OCI-M1 (cell line): ENCODE results near the gene BPTF.

Experiments used
- DNase-seq: peaks from one replicate; lab custom pipeline; 2025; lab: John Stamatoyannopoulos, UW

Gene BPTF, protein sequence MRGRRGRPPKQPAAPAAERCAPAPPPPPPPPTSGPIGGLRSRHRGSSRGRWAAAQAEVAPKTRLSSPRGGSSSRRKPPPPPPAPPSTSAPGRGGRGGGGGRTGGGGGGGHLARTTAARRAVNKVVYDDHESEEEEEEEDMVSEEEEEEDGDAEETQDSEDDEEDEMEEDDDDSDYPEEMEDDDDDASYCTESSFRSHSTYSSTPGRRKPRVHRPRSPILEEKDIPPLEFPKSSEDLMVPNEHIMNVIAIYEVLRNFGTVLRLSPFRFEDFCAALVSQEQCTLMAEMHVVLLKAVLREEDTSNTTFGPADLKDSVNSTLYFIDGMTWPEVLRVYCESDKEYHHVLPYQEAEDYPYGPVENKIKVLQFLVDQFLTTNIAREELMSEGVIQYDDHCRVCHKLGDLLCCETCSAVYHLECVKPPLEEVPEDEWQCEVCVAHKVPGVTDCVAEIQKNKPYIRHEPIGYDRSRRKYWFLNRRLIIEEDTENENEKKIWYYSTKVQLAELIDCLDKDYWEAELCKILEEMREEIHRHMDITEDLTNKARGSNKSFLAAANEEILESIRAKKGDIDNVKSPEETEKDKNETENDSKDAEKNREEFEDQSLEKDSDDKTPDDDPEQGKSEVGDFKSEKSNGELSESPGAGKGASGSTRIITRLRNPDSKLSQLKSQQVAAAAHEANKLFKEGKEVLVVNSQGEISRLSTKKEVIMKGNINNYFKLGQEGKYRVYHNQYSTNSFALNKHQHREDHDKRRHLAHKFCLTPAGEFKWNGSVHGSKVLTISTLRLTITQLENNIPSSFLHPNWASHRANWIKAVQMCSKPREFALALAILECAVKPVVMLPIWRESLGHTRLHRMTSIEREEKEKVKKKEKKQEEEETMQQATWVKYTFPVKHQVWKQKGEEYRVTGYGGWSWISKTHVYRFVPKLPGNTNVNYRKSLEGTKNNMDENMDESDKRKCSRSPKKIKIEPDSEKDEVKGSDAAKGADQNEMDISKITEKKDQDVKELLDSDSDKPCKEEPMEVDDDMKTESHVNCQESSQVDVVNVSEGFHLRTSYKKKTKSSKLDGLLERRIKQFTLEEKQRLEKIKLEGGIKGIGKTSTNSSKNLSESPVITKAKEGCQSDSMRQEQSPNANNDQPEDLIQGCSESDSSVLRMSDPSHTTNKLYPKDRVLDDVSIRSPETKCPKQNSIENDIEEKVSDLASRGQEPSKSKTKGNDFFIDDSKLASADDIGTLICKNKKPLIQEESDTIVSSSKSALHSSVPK (N-terminal part only)

DNA sequence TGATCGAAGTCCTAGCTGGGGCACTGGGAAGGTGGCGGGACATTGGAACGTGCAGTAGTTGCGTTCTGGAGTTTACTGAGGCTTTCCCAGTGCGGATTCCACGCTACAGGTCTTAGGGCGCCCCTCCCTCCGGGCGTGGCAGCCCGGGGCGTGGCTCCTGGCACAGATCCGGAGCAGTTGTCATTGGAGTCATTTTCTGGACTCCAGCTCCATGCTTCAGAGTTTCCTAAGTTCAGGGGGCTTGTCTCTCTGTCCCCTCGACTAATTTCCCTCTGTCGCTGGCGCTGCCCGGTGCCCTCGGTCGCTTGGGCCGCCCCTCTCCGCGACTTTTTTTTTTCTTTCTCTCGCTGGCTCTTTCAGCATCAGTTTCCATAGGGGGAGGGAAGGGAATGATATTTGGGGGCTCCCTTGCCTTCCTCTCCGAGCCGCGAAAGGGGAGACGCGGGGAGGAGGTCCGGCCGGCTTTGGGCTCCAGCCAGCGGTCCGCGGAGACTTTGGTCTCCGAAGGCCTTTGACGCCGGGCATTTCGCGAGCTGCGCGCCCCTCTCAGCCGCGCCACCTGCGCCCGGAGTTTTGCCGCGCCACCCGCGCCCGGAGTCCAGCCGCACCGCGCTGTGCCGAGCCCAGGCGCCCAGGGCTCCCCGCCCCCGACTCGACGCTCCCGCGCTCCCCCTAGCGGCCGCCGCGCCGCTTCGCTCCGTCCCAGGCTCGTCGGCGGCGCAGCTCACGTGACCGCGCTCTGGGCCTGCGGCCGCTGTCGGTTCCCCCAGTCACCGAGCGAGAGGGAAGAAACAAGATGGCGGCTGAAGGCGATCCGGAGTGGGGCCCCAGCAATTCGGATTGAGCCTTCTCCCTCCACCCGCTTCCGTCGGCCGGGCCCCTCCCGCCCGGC, at the start of gene BPTF:
BPTF (plus strand) TSS at position 769 of the 892 bp plus-strand sequence. CDS start 222 bp downstream, outside the sequence.
- DNase-seq = peak; percentile 95

DNA sequence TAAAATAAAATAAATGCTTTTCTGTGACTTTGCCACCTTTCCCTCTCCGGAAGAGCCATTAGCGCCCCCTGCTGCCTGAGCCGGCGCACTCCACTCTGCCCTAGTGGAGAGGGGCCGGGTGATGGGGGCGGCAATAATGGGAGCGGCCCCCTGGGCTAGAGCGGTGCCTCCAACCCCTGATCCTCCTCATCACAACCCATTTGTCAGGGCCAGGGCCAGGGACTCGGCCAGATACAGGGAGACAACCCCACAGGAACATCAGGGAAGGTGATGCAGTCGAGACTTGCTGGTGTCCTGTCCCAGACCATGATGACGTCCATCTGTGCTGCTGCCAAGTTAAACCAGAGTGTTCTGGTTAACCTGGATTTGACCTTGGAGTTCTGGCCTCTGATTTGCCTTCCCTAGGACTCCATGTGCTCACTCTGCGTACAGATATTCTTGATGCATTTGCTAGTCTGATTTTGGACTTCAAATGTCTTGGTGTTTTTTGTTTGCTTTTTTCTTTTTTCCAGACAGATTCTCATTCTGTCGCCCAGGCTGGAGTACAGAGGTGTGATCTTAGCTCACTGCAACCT, 46.1 kb upstream of the BPTF start:
- DNase-seq = peak; percentile 79

DNA sequence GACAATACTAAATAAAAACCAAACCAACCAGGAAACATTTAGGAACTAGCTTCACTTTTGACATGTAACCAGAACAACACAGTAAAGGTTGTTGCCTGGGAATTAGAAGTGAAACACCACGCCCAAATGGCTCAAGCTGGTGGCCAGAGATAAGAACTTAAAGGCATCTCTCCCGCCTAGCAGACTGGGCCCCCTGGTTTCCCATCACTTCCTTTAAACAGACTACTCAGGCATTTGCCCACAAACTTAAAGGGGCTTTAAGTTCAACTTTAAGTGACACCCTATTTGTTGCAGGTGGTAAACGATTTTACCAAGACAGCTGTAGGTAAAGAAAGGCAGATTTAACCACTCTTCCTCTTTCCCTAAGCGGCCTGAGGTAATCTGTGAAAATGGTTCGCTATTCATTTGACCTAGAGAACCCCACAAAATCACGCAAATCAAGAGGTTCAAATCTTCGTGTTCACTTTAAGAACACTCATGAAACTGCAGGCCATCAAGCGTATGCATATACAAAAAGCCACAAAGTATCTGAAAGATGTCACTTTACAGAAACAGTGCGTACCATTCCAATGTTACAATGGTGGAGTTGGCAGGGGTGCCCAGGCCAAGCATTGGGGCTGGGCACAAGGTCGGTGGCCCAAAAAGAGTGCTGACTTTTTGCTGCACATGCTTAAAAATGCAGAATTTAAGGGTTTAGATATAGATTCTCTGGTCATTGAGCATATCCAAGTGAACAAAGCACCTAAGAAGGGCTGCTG, 40.8 kb upstream of the BPTF start:
- peak; percentile 97 for DNase-seq

DNA sequence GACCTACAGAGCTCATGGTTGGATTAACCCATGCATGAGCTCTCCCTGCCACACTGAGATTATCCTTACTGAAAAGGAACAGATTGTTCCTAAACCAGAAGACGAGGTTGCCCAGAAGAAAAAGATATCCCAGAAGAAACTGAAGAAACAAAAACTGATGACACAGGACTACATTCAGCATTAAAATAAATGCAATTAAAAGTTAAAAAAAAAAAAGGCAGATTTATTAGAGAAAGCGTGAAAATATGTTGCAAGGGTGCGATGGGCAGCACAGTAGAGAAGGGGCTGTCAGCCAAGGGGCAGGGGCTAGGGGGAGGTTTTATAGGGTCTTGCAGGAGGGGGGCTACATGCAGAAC, 40.2 kb upstream of the BPTF start:
- no peak for DNase-seq

DNA sequence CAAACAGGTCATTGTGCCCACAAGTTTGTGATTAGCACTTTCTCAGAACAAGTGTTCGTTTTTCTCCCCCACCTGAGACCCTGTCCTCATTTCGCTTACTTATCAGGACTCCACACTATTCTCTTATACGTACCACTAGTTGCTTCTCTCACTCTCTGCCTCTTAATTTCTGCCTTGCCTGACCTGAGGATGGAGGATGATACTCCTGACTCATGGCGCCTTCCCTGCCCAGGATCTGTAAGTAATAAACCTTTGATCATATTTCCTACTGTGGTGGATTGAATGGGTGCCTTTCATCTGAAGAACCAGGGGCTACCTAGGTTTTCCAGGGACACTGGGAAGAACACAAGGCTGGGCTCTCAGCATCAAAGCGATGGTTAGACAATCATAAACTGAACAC, 39.8 kb upstream of the BPTF start:
- no peak for DNase-seq

DNA sequence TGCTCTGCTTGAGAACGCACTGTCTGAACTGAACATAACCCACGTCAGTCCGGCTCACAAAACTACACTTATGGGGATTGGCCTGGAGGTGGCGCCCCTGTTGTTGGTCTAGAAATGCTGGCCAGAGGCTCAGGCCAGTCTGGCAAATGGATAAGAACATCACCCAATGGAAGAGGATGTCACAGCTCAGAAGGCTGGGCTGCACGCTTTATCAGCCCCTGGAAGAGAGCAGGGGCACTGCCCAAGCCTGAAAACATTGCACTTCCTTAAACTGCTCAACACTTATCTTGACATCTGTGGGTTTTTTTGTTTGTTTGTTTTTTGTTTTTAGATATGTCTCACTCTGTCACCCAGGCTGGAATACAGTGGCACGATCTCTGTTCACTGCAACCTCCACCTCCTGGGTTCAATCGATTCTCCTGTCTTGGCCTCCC, 24.8 kb upstream of the BPTF start:
- peak; percentile 96 for DNase-seq

DNA sequence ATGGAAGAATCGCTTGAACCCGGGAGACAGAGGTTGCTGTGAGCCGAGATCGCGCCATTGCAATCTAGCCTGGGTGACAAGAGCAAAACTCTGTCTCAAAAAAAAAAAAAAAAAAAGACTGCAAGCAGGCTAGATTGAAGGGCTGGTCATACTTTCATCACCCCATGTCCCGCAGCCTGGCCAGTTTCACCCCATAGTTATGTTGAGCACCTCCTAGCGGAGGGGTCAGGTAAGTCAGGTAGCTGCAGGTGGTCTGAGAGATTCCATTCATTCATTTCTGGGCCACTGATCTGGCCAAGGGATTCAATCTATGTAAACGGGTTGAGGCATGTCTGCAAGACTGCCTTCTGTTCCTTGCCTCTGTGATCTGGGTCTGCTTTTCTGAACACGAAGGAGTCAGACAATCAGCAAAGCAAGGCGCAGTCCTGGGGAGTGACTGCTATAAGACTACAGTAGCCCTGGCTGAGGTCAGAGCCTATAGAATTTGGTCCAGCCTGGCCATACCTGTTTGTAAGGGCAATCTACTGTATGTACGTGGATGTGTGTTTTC, 23.6 kb upstream of the BPTF start:
- no peak for DNase-seq

DNA sequence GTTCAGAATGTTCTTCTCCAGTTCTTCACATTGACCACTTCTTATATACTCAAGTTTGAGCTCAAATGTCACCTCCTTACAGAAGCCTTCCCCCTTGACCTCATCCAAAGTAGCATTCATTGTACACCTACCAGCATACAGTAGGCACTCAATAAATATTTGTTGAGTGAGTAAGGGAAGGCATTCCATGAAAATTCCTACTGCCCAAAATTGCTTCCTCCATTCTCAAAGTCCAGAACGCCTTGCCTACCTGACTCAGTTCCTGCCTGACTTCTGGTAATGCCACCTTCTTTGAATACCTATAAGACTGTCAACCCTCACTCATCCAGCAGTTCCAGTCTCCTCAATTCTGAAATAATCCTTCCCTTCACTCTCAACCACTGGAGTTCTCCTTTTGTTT, 14.8 kb upstream of the BPTF start:
- no peak for DNase-seq

DNA sequence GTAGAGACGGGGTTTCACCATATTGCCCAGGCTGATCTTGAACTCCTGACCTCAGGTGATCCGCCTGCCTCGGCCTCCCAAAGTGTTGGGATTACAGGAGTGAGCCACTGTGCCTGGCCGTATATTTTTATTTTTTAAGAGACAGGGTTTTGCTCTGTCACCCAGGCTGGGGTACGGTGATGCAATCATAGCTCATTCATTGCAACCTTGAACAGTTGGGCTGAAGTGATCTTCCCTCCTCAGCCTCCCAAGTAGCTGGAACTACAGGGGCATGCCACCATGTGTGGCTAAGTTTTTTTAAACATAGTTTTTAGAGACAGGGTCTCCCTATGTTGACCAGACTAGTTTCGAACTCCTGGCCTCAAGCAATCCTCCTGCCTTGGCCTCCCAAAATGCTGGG, 12.9 kb upstream of the BPTF start:
- peak; percentile 26 for DNase-seq

DNA sequence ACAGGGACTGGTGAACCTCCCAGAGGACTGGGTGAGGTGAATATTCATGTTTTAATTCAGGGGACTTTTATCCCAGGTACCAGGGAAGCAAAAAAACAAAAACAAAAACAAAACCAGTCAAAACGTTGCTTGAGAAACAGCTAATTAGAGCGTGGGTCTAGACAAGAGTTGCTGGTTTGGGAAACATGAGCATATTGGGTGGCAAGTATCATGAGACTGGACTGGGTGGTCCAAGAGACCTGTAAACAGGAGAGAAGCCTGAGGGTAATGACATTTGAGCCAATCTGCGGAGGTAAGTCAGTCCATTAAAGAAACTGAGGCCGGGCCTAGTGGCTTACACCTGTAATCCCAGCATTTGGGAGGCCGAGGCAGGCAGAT, 11.5 kb upstream of the BPTF start:
- no peak for DNase-seq

DNA sequence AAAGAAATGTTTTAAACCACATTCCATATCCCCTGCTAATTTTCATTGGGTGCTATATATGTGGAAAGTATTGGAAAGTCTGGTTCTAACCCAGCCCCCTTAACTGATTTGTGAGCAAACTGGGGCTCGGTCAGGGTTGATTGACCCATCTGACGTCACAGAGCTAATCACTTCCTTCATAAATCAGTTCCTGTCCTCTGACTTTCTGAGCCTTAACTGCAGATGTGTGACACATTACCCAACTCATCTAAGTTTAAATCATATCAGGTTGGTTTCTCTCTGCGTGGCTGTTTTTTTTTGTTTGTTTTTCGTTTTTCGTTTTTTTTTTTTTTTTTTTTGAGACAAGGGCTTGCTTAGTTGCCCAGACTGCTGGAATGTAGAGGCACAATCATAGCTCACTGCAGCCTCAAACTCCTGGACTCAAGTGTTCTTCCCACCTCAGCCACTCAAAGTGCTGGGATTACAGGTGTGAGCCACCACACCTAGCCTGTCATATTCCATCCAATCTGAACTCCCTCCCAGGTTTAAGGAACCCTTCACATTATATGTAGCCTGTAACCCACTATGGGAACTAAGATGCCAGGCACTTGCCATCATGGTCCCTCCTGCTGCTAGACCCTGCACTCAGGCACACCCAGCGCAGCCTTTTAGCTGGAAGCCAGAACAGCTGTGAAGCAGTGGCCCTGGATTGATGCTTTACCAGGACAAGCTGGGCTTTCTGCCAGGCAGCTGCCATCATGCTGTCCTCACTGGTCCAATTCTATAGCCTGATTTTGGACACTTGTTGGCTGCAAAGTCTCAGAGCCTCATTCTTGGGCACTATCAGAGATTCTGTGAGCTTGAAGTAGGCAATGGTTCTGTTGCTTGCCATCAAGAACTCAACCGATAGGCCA, 6.9 kb upstream of the BPTF start:
- no peak for DNase-seq

DNA sequence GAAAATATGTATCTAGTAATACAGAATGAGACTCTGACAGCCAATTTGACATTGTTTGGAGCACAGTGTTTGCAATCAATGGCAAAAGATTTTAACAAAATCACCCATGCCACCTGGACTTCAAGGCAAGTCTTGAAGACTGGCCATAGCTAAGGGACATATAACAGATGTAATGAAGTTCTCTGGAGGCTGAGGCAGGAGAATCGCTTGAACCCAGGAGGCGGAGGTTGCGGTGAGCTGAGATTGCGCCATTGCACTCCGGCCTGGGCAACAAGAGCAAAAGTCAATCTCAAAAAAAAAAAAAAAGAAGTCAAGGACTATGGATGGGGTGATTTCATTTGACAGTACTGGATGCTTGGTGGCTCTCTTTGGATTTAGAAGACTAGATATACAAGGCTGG, 5.6 kb upstream of the BPTF start:
- no peak for DNase-seq

DNA sequence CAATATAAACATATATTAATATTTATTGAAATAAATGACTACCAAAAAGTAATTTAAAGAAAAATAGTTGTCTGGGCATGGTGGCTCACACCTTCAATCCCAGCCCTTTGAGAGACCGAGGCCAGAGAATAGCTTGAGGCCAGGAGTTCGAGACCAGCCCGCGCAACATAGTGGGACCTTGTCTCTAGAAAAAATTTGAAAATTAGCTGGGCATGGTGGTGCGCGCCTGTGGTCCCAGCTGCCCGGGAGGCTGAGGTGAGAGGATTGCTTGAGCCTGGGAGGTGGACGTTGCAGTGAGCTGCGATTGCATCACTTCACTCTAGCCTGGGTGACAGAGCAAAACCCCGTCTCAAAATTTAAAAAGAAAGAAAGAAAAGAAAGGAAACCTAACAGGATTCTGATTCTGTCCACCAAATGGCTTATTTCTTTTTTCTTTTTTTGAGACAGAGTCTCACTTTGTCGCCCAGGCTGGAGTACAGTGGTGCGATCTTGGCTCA, 3.4 kb upstream of the BPTF start:
- DNase-seq = no peak

DNA sequence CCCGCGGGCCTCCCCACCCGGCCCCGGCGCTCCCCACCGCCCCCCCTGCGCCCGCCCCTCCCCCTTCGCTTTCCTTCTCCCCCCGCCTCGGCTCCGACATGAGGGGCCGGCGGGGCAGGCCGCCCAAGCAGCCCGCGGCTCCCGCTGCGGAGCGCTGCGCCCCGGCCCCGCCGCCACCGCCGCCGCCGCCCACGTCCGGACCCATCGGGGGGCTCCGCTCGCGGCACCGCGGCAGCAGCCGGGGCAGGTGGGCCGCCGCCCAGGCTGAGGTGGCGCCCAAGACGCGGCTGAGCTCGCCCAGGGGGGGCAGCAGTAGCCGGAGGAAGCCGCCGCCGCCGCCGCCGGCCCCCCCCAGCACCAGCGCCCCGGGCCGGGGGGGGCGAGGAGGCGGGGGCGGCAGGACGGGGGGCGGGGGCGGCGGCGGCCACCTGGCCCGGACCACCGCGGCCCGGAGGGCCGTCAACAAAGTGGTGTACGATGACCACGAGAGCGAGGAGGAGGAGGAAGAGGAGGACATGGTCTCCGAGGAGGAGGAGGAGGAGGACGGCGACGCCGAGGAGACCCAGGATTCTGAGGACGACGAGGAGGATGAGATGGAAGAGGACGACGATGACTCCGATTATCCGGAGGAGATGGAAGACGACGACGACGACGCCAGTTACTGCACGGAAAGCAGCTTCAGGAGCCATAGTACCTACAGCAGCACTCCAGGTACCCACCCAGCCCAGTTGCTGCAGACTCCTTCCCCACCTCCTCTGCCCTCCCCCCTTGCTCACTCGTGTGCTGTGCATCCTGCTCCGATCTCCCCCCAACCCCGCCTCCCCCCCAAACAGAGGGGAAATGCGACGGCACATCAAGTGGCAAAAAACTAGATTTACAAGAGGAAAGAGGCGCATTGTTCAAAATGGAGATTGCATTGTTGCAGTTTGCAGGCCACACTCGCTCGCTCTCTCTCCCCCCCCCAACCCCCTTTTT, 611 bp downstream of the BPTF start:
- DNase-seq = peak; percentile 64

DNA sequence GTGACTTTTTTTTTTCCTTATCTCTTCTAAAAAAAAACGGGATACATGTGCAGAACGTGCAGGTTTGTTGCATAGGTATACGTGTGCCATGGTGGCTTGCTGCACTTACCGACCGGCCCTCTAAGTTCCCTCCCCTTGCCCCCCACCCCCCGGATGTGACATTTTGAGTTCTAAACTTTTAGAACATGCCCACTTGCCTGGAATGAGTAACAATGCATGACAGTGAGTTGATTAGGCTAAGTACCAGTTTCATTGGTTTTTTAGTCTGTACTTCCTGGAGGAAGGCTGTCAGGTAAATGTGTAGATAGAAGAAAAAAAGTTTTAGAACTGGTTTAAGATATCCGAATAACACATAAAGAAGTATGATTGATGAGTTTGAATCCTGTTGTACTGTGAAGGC, 4.0 kb downstream of the BPTF start:
- DNase-seq = no peak

DNA sequence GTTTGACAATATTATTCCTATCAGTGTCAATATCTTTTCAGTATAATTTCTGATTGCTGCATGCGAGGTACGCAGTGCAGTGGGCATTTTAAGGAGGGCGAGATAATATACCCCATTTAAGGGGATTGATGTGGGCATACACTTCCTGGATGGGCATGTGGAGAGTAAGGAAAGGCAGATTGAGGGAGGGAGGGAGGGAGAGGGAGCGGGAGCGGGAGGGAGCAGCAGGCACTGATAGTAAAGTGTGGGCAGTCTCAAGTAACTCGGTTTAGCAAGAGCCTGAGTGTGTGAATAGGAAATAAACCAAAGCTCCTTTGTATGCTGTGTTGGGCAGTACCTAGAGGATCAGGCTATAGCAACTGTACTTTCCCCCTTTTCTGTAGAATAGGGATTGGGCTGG, 5.1 kb downstream of the BPTF start:
- DNase-seq = no peak

DNA sequence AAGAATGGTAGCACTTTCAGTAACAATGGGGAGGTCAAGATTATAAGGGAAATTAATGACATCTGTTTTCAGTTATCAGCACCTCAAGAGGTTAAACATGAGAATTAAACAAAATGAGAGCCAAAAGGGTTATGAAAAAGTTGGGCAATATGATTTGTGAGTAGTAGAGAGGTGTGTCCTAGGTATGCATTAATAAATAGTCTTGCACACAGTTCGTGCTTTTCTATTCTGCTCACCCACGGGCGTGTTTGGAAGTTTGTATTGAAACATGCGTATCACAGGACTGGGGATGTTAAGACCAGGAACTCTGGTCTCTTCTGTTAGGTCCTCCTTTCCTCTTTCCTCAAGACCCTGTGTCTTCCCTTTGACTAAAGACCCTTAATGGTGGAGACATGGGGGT, 6.0 kb downstream of the BPTF start:
- no peak for DNase-seq

DNA sequence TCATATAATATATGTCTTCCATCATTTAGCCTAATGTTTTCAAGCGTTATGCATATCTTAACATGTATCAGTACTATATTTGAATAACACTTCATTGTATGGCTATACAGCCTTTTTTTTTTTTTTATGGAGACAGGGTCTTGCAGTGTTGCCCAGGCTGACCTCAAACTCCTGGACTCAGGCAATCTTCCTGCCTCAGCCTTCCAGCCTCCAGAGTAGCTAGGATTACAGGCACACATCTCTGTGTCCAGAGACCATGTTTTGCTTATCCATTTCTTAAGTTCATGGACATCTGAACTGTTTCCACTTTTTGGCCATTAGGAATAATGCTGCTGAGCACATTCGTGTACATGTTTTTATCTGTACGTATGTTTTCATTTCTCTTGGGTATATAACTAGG, 7.8 kb downstream of the BPTF start:
- no peak for DNase-seq
